ENCODE data around the gene CDX2. TPM values are rescaled to one million over a fixed set of nuclear protein-coding genes. Genes with fewer than 3 reads are reported as not detected.

CDX2 gene
- total RNA-seq, 1 experiment from 2014 or later: 12.5 TPM

GRCh38 chr13:27959976-27960361 is 9.1 kb downstream of the CDX2 start (continued):
- TF ChIP-seq ELF1 (IDR thresholded peaks at IDR 0.05; ENCODE audit: borderline replicate concordance, low read depth) (no peak), MAX (IDR thresholded peaks at IDR 0.05) (no peak), YY1 (IDR thresholded peaks at IDR 0.05; ENCODE audit: extremely low read depth, insufficient replicate concordance, low read depth, low read length) (no peak), POLR2A (IDR thresholded peaks at IDR 0.05; ENCODE audit: borderline replicate concordance, extremely low read depth, insufficient read depth, insufficient read length) (no peak), FOSL1 (IDR thresholded peaks at IDR 0.05; ENCODE audit: low read depth) (no peak), ZBTB33 (IDR thresholded peaks at IDR 0.05; ENCODE audit: extremely low read depth, insufficient replicate concordance, low read length) (no peak), JUND (IDR thresholded peaks at IDR 0.05) (no peak), ATF3 (IDR thresholded peaks at IDR 0.05) (no peak), EZH2 (IDR thresholded peaks at IDR 0.05) (no peak)

- CTCF ChIA-PET: interaction anchor here (0.7 to 7.8 kb wide), 5 partner anchors 28 to 1888 kb away, joined by 3 to 307 read pairs (median 3); no protein-coding TSS in a partner anchor
- intact Hi-C loops (cut with micrococcal nuclease): loop anchor here (5.0 kb wide), 1 partner anchor 424 kb away; no protein-coding TSS in a partner anchor
- no TSS peak for BruUV-seq (replicated peaks)
Measured at GRCh38 chr13:27956576-27957300, 12.4 kb downstream of the CDX2 start.

More at GRCh38 chr13:27956576-27957300, 12.4 kb downstream of the CDX2 start:
- H4K20me1 ChIP-seq (ENCODE audit: insufficient read depth): no peaks in the 10 kb centered on the region
- TF ChIP-seq YY1 (IDR thresholded peaks at IDR 0.05; ENCODE audit: extremely low read depth, insufficient replicate concordance, low read depth, low read length) (no peak), SRF (IDR thresholded peaks at IDR 0.05; ENCODE audit: low read depth) (no peak), CEBPB (IDR thresholded peaks at IDR 0.05; ENCODE audit: low read depth) (no peak), JUND (IDR thresholded peaks at IDR 0.05) (no peak), POLR2AphosphoS5 (IDR thresholded peaks at IDR 0.05; ENCODE audit: low read depth, low read length) (no peak), ZNF274 (IDR thresholded peaks at IDR 0.05; ENCODE audit: low read depth, low read length) (no peak), CBX3 (IDR thresholded peaks at IDR 0.05; ENCODE audit: low read depth) (no peak), ZBTB33 (IDR thresholded peaks at IDR 0.05; ENCODE audit: extremely low read depth, insufficient replicate concordance, low read length) (no peak)
- TF ChIP-seq, protein P1, sequence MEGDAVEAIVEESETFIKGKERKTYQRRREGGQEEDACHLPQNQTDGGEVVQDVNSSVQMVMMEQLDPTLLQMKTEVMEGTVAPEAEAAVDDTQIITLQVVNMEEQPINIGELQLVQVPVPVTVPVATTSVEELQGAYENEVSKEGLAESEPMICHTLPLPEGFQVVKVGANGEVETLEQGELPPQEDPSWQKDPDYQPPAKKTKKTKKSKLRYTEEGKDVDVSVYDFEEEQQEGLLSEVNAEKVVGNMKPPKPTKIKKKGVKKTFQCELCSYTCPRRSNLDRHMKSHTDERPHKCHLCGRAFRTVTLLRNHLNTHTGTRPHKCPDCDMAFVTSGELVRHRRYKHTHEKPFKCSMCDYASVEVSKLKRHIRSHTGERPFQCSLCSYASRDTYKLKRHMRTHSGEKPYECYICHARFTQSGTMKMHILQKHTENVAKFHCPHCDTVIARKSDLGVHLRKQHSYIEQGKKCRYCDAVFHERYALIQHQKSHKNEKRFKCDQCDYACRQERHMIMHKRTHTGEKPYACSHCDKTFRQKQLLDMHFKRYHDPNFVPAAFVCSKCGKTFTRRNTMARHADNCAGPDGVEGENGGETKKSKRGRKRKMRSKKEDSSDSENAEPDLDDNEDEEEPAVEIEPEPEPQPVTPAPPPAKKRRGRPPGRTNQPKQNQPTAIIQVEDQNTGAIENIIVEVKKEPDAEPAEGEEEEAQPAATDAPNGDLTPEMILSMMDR (IDR thresholded peaks at IDR 0.05 in 2 of 3, conservative IDR thresholded peaks at IDR 0.05 in 1 of 3; ENCODE audit: borderline replicate concordance in 1 of 3, insufficient read depth in 1 of 3, low read depth in 2 of 3, low read length in 2 of 3): no peak
- ChIA-PET POLR2A (interaction anchor here (1.2 kb wide), 2 partner anchors 12 to 126 kb away, joined by 5 to 6 read pairs; partner anchors contain the start of gene CDX2), RAD21 (ENCODE audit: low non-redundant PET in 1 of 2, low total read pairs in 2 of 2, uncharacterized antibody in 2 of 2, unreplicated experiment in 2 of 2) (interaction anchor here in 1 of 2 experiments (0.7 kb wide), 1 partner anchor 505 kb away, joined by 3 read pairs; no protein-coding TSS in a partner anchor)
- H3K9me3 ChIP-seq (ENCODE audit: control insufficient read depth in 1 of 2, insufficient read depth in 1 of 2, low read depth in 1 of 2, low read length in 2 of 2): no peaks in the 10 kb centered on the region
- no peak overlapping the region for H2AFZ ChIP-seq (ENCODE audit: low read depth, low read length, poor library complexity, severe bottlenecking)
- no peaks in the 10 kb centered on the region for H3K9me2 ChIP-seq (ENCODE audit: insufficient read depth)
- no peak overlapping the region for H3K4me2 ChIP-seq (ENCODE audit: low read length)
- H3K36me3 ChIP-seq (ENCODE audit: control insufficient read depth in 1 of 2, insufficient read depth in 2 of 2, low read length in 2 of 2): no peaks in the 10 kb centered on the region
- peaks cover 9 to 18% of the 10 kb centered on the region in 2 experiments; a peak in 3 of 4 replicates for H3K4me1 ChIP-seq (ENCODE audit: control insufficient read depth in 1 of 2, insufficient read depth in 2 of 2, low read length in 2 of 2)
- no peaks in the 10 kb centered on the region for H3K79me2 ChIP-seq (ENCODE audit: insufficient read depth, low read length)
- DNase-seq (ENCODE audit: low read depth, low spot score) (no peak), ATAC-seq (no peak)
- H3K27me3 ChIP-seq (ENCODE audit: insufficient read depth, low read length): no peaks in the 10 kb centered on the region
- H3K4me3 ChIP-seq (replicated peaks in 1 of 2; ENCODE audit: low read depth in 1 of 2, low read length in 2 of 2): no peak overlapping the region
- no peak overlapping the region for H3K27ac ChIP-seq (ENCODE audit: low read depth, low read length)
- no peak overlapping the region for H3K9ac ChIP-seq (ENCODE audit: low read length)

Measured in HCT116 (cell line).